Measurements from ENCODE around the gene GNAL.

DNA sequence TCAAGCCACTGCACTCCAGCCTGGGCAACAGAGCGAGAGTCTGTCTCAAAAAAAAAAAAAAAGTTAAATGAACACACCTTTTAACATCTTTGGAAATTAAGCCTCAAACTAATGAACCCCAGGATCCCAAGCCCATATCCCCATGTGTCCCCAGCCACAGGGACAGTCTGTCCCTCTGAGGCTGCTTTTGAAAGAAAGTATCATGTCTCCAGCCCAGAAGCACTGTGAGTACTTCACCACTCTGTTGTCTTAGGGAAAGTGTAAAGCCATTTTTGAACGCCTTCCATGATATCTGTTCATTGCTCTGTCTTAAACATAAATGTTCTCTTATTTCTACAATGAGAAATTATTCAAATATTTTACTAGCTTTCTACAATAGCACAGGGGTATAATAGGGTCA lies 110.0 kb downstream of the GNAL start:
- no peak for TF ChIP-seq POLR2AphosphoS5 (IDR thresholded peaks at IDR 0.05)
- TF ChIP-seq, protein P1, sequence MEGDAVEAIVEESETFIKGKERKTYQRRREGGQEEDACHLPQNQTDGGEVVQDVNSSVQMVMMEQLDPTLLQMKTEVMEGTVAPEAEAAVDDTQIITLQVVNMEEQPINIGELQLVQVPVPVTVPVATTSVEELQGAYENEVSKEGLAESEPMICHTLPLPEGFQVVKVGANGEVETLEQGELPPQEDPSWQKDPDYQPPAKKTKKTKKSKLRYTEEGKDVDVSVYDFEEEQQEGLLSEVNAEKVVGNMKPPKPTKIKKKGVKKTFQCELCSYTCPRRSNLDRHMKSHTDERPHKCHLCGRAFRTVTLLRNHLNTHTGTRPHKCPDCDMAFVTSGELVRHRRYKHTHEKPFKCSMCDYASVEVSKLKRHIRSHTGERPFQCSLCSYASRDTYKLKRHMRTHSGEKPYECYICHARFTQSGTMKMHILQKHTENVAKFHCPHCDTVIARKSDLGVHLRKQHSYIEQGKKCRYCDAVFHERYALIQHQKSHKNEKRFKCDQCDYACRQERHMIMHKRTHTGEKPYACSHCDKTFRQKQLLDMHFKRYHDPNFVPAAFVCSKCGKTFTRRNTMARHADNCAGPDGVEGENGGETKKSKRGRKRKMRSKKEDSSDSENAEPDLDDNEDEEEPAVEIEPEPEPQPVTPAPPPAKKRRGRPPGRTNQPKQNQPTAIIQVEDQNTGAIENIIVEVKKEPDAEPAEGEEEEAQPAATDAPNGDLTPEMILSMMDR (IDR thresholded peaks at IDR 0.05 in 8 of 11, conservative IDR thresholded peaks at IDR 0.05 in 3 of 11), result no peak

Measured in spleen (tissue), 7 donors.